Fibroblast of pulmonary artery (primary cell): ENCODE data around the gene SP1.

Experiments
- DNase-seq: peaks from one replicate; pipeline ENCODE4 v3.0.0-alpha.2; 2010; ENCODE audit warnings: low read depth
- H3K4me3 ChIP-seq: replicated peaks from 2 replicates; pipeline ENCODE4 v1.5.1; 2011; ENCODE audit warnings: low read depth, mild to moderate bottlenecking, control low read depth, low read length, moderate library complexity
- TF ChIP-seq, protein P1 (sequence below): IDR thresholded peaks from 2 replicates; pipeline ENCODE4 v1.5.1; 2011; ENCODE audit warnings: mild to moderate bottlenecking, control low read depth, low read length, inconsistent platforms; ENCODE audit errors: missing control alignments

The SP1 gene

DNA sequence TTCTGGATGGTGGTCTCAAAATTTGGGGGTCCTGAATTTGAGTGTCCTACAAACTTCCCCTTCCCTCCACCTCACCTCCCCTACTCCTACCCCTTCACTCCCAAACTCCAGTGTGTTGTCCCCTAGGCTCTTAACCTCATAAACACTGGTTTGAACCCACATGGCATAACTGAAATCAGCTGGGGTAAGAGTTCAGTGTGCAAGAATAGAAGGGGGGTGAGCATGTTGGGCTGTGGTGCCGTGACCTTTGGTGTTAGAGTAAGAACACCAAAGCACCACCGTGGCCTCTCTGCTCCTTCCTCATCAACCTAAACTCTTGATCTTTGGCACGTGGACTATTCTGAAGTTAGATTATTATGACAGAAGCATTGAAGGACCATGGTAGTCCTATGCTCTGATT, 83.0 kb downstream of the SP1 start:
- TF ChIP-seq, protein P1, sequence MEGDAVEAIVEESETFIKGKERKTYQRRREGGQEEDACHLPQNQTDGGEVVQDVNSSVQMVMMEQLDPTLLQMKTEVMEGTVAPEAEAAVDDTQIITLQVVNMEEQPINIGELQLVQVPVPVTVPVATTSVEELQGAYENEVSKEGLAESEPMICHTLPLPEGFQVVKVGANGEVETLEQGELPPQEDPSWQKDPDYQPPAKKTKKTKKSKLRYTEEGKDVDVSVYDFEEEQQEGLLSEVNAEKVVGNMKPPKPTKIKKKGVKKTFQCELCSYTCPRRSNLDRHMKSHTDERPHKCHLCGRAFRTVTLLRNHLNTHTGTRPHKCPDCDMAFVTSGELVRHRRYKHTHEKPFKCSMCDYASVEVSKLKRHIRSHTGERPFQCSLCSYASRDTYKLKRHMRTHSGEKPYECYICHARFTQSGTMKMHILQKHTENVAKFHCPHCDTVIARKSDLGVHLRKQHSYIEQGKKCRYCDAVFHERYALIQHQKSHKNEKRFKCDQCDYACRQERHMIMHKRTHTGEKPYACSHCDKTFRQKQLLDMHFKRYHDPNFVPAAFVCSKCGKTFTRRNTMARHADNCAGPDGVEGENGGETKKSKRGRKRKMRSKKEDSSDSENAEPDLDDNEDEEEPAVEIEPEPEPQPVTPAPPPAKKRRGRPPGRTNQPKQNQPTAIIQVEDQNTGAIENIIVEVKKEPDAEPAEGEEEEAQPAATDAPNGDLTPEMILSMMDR = no peak
- DNase-seq = no peak
- H3K4me3 ChIP-seq = no peak overlapping the region

DNA sequence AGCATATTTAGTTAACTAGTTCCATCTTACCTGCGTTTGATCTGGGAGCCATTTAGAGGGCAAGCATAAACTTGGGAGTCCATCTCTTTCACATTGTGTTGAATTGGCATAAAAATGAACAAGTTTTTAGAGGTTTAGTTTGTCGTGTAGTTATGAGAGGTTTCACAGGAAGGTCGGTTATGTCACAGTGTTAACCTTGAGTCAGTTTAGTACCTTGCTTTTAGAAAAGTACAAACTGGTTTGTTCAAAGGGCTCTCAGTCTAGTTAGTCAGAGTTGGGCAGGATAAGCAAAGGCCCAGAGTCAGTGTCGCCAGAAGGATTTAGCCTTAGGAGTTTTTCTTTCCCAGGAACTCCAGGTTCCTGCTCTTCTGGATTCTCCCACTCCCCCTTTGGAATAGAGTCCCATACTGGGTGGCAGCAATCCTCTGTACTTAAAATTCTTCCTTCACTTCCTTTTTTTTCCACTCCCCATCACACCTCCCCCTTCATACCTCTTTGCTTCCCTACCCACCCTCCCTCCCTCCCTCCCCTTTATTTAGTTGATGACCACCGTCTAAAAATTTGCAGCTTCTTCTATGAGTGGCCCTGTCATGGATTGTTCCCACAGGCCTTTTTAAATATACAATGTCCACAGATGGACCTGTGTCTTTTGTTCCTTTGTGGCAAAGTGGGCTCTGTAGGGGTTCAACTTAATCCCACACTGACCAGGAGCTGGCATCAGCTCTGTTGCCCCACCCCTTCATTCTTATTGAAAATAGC, 84.0 kb downstream of the SP1 start:
- no peak for DNase-seq
- H3K4me3 ChIP-seq = no peak overlapping the region
- TF ChIP-seq, protein P1 = no peak

DNA sequence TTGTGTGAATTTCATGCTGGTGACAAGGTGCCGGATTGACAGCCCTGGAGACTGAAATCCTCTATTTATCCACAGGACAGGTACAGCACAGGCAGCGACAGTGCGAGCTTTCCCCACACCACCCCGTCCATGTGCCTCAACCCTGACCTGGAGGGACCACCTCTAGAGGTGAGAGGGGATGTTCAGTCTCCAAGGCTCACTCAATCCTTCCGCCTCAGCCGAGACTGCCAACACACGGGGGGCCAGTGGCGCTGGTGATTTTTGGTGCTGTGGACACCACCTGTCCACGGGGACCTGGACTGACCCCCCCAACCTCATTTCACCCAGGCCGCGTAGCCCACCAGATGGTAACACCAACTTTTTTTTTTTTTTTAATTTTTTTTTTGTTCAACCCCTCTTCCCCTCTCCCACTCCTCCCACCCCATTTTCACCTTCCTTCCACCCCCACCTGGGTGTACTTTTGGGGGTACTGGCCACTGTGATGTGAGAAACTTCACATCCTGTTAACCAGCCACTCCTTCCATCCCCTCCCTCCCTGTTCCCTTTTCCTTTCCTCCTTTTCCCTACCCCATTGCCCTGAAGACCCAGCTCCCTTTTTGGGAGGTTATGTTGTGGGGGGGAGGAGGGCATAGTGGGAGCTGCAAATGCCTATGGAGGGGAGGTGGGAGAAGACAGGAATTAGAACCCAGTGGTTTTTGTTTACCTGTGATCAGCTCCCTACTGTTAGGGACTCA, 84.9 kb downstream of the SP1 start:
- H3K4me3 ChIP-seq = no peak overlapping the region
- TF ChIP-seq, protein P1 = no peak
- no peak for DNase-seq

DNA sequence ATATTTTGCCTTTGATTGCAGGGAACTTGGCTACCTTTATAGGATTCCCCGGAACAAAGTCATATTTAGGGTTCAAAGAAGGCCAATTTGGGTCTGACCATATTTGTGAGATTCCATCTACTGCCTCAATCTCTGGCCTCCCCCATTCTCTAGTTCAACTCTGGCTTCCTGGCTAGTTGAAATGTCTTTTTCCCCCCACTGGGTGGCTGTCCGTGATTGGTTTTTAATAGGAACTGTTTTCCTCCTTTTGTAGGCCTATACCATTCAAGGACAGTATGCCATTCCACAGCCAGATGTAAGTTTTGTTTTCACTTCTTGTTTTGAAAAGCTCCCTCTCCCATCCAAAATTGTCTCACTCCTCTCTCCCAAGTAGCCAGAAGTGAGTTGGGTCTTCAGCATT, 85.7 kb downstream of the SP1 start:
- DNase-seq = no peak
- TF ChIP-seq, protein P1 = no peak
- no peak overlapping the region for H3K4me3 ChIP-seq
